Renal cortical epithelial cell (primary cell): ENCODE measurements around the gene RBPJ. TPM values are rescaled to one million over a fixed set of nuclear protein-coding genes. Genes with fewer than 3 reads are reported as not detected.
"Not testable (repeated sequence)": the region's sequence is repeated elsewhere in the genome, so short reads cannot be mapped to it uniquely, and the experiment has no call there.

ENCODE experiments used
- DNase-seq: peaks from one replicate; pipeline ENCODE4 v3.0.0-alpha.2; 2011; ENCODE audit warnings: low read depth
- total RNA-seq: library from RNA; depleted of rRNA; stranded (reverse); fragments of >200 nt; gene quantifications from 2 replicates; pipeline ENCODE4 v1.2.3, GENCODE V29; 2014

RBPJ gene
- total RNA-seq, 1 donor from 2014 or later: 90.7 TPM

- no peak for DNase-seq
Measured at GRCh38 chr4:26302031-26302899, 18.5 kb upstream of the RBPJ start.

- no peak for DNase-seq
Measured at GRCh38 chr4:26303008-26303407, 17.8 kb upstream of the RBPJ start.

- no peak for DNase-seq
Measured at GRCh38 chr4:26307037-26307800, 13.6 kb upstream of the RBPJ start.

- DNase-seq: no peak
Measured at GRCh38 chr4:26308568-26308967, 12.2 kb upstream of the RBPJ start.

GRCh38 chr4:26310264-26310663 is 10.6 kb upstream of the RBPJ start:
- DNase-seq: no peak

GRCh38 chr4:26311633-26312032 is 9.2 kb upstream of the RBPJ start:
- no peak for DNase-seq

GRCh38 chr4:26315316-26315932 is 5.4 kb upstream of the RBPJ start:
- DNase-seq: not testable (repeated sequence)

- DNase-seq: no peak
Measured at GRCh38 chr4:26317766-26318165, 3.0 kb upstream of the RBPJ start.

- DNase-seq: peak; percentile 99
Measured at GRCh38 chr4:26319467-26319948, 1.3 kb upstream of the RBPJ start.

- no peak for DNase-seq
Measured at GRCh38 chr4:26319949-26320537, 771 bp upstream of the RBPJ start.

GRCh38 chr4:26321373-26322221 is 783 bp downstream of the RBPJ start:
- no peak for DNase-seq

- DNase-seq: no peak
Measured at GRCh38 chr4:26322346-26322745, 1.5 kb downstream of the RBPJ start.

GRCh38 chr4:26323821-26324220 is 3.0 kb downstream of the RBPJ start:
- DNase-seq: no peak

GRCh38 chr4:26325191-26325590 is 4.4 kb downstream of the RBPJ start:
- DNase-seq: peak; percentile 52

GRCh38 chr4:26326791-26327190 is 6.0 kb downstream of the RBPJ start:
- DNase-seq: peak; percentile 80

GRCh38 chr4:26330186-26330787 is 9.5 kb downstream of the RBPJ start:
- DNase-seq: peak; percentile 74

- no peak for DNase-seq
Measured at GRCh38 chr4:26330946-26331345, 10.1 kb downstream of the RBPJ start.

GRCh38 chr4:26331380-26331950 is 10.7 kb downstream of the RBPJ start:
- no peak for DNase-seq

GRCh38 chr4:26334366-26334765 is 13.6 kb downstream of the RBPJ start:
- no peak for DNase-seq

GRCh38 chr4:26337612-26338011 is 16.8 kb downstream of the RBPJ start:
- DNase-seq: no peak
